ENCODE data around the gene ABCG4. TPM values are rescaled to one million over a fixed set of nuclear protein-coding genes. Genes with fewer than 3 reads are reported as not detected.

The ABCG4 gene
- total RNA-seq, 1 experiment from 2014 or later: 0.39 TPM

DNA sequence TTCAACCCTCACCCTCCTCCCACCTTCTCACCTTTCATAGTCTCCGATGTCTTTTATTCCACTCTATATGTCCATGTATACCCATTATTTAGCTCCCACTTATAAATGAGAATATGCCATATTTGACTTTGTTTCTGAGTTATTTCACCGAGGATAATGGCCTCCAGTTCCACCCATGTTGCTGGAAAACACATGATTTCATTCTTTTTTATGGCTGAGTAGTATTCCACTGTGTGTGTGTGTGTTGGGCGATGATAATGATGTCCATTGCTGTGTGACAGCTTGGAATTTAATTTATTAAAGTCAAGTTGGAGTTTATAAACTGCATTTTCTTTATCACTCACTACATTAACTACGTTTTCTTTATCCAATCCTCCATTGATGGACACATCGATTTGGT lies 30.6 kb upstream of the ABCG4 start:
- Histone ChIP-seq H3K4me1 (ENCODE audit: control insufficient read depth, insufficient read depth, low read length) (peaks cover 12% of the 10 kb centered on the region), H3K36me3 (ENCODE audit: control insufficient read depth, insufficient read depth, low read length) (peaks cover 5% of the 10 kb centered on the region; the same call in 1 of the 2 replicates), H3K27ac (ENCODE audit: low read length) (no peak overlapping the region), H3K27me3 (ENCODE audit: control insufficient read depth, insufficient read depth, low read length) (no peaks in the 10 kb centered on the region), H3K4me3 (ENCODE audit: low read depth in 2 of 2, low read length in 2 of 2) (no peak overlapping the region), H3K9me3 (ENCODE audit: control insufficient read depth, insufficient read depth, low read depth, low read length) (no peaks in the 10 kb centered on the region)
- no peak for ATAC-seq
- DNase-seq (ENCODE audit: low read depth, low spot score): no peak
- intact Hi-C loops (cut with micrococcal nuclease; ENCODE audit: unreplicated experiment): no loop called here
- TF ChIP-seq POLR2AphosphoS5 (IDR thresholded peaks at IDR 0.05; ENCODE audit: low read depth, low read length): no peak
- TF ChIP-seq, protein P1, sequence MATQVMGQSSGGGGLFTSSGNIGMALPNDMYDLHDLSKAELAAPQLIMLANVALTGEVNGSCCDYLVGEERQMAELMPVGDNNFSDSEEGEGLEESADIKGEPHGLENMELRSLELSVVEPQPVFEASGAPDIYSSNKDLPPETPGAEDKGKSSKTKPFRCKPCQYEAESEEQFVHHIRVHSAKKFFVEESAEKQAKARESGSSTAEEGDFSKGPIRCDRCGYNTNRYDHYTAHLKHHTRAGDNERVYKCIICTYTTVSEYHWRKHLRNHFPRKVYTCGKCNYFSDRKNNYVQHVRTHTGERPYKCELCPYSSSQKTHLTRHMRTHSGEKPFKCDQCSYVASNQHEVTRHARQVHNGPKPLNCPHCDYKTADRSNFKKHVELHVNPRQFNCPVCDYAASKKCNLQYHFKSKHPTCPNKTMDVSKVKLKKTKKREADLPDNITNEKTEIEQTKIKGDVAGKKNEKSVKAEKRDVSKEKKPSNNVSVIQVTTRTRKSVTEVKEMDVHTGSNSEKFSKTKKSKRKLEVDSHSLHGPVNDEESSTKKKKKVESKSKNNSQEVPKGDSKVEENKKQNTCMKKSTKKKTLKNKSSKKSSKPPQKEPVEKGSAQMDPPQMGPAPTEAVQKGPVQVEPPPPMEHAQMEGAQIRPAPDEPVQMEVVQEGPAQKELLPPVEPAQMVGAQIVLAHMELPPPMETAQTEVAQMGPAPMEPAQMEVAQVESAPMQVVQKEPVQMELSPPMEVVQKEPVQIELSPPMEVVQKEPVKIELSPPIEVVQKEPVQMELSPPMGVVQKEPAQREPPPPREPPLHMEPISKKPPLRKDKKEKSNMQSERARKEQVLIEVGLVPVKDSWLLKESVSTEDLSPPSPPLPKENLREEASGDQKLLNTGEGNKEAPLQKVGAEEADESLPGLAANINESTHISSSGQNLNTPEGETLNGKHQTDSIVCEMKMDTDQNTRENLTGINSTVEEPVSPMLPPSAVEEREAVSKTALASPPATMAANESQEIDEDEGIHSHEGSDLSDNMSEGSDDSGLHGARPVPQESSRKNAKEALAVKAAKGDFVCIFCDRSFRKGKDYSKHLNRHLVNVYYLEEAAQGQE (IDR thresholded peaks at IDR 0.05; ENCODE audit: insufficient read depth in 1 of 2, low read depth in 2 of 2, low read length in 1 of 2): no peak
- TF ChIP-seq SIN3A (IDR thresholded peaks at IDR 0.05; ENCODE audit: borderline replicate concordance, insufficient read depth, low read depth, low read length): no peak
- TF ChIP-seq, protein P2, sequence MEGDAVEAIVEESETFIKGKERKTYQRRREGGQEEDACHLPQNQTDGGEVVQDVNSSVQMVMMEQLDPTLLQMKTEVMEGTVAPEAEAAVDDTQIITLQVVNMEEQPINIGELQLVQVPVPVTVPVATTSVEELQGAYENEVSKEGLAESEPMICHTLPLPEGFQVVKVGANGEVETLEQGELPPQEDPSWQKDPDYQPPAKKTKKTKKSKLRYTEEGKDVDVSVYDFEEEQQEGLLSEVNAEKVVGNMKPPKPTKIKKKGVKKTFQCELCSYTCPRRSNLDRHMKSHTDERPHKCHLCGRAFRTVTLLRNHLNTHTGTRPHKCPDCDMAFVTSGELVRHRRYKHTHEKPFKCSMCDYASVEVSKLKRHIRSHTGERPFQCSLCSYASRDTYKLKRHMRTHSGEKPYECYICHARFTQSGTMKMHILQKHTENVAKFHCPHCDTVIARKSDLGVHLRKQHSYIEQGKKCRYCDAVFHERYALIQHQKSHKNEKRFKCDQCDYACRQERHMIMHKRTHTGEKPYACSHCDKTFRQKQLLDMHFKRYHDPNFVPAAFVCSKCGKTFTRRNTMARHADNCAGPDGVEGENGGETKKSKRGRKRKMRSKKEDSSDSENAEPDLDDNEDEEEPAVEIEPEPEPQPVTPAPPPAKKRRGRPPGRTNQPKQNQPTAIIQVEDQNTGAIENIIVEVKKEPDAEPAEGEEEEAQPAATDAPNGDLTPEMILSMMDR (IDR thresholded peaks at IDR 0.05): no peak
- no peak for TF ChIP-seq TCF7L2 (IDR thresholded peaks at IDR 0.05; ENCODE audit: low read depth, low read length)
- in situ Hi-C loops (cut with HindIII; ENCODE audit: low pct_unique_long_range_greater_than_20kb, low sequenced_read_pairs): no loop called here
- no TSS peak for BruUV-seq (replicated peaks)
- ChIA-PET POLR2A (no interaction called here), CTCF (no interaction called here)

DNA sequence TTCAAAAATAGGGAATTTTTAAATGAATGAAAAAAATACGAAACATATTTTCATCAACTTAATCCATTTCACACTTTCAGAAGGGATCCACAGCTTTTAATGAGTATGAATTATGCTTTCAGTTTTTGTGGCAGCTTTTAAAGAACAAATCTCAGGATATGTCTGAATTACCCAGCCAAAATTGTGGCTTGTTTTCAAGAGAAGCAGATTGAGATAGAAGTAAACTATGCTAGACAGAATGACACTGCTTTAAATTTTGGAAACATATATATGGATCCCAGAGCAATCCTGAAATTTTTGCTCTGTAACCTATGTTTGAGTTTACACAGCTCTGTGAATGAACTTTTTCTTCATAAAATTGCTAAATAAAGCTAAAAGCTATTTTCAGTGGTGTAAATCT lies 29.9 kb upstream of the ABCG4 start:
- no peaks in the 10 kb centered on the region for H3K27me3 ChIP-seq (ENCODE audit: control insufficient read depth, insufficient read depth, low read length)
- in situ Hi-C loops (cut with HindIII; ENCODE audit: low pct_unique_long_range_greater_than_20kb, low sequenced_read_pairs) (no loop called here), intact Hi-C loops (cut with micrococcal nuclease; ENCODE audit: unreplicated experiment) (no loop called here)
- no peak for ATAC-seq
- DNase-seq (ENCODE audit: low read depth, low spot score): no peak
- TF ChIP-seq, protein P2 (IDR thresholded peaks at IDR 0.05): no peak
- no peak for TF ChIP-seq TCF7L2 (IDR thresholded peaks at IDR 0.05; ENCODE audit: low read depth, low read length)
- TF ChIP-seq, protein P1 (IDR thresholded peaks at IDR 0.05; ENCODE audit: insufficient read depth in 1 of 2, low read depth in 2 of 2, low read length in 1 of 2): no peak
- no peak for TF ChIP-seq SIN3A (IDR thresholded peaks at IDR 0.05; ENCODE audit: borderline replicate concordance, insufficient read depth, low read depth, low read length)
- TF ChIP-seq POLR2AphosphoS5 (IDR thresholded peaks at IDR 0.05; ENCODE audit: low read depth, low read length): no peak
- POLR2A ChIA-PET: no interaction called here
- CTCF ChIA-PET: interaction anchor here (0.8 kb wide), 1 partner anchor 9 kb away, joined by 7 read pairs; no protein-coding TSS in a partner anchor
- H3K4me3 ChIP-seq (ENCODE audit: low read depth in 2 of 2, low read length in 2 of 2): no peak overlapping the region
- no peaks in the 10 kb centered on the region for H3K9me3 ChIP-seq (ENCODE audit: control insufficient read depth, insufficient read depth, low read depth, low read length)
- BruUV-seq (replicated peaks): no TSS peak
- H3K27ac ChIP-seq (ENCODE audit: low read length): no peak overlapping the region
- peaks cover 12% of the 10 kb centered on the region for H3K4me1 ChIP-seq (ENCODE audit: control insufficient read depth, insufficient read depth, low read length)
- H3K36me3 ChIP-seq (ENCODE audit: control insufficient read depth, insufficient read depth, low read length): peaks cover 5% of the 10 kb centered on the region; the same call in 1 of the 2 replicates

All from Panc1 (cell line).